ENCODE results near the gene UNKL. TPM values are rescaled to one million over a fixed set of nuclear protein-coding genes. Genes with fewer than 3 reads are reported as not detected.
"Not testable (repeated sequence)": the region's sequence is repeated elsewhere in the genome, so short reads cannot be mapped to it uniquely, and the experiment has no call there.

Gene UNKL
- total RNA-seq, 1 donor from 2014 or later = 31.5 TPM

DNA sequence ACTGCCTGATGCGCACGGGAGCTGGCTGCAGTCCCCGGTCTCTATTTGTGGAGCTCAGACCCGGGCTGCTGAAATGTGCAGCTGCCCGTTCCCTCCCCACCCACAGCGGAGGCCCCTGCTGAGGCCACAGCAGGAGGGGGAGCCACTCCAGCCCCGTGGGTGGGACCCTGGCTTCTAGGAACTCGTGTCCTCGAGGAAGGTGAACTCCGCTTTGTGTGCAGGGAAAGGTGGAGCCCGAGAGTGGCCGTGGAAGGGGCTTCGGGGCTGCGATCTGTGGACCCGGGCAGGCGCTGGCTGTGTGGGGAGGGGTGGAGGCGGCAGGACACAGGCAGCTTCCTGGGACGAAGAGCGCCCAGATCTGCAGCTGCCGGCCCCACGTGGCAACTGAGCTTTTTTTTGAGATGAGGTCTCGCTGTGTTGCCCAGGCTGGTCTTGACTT is 26.9 kb upstream of the UNKL start:
- no peak for TF ChIP-seq CTCF (IDR thresholded peaks at IDR 0.05; ENCODE audit: unreplicated experiment)
- Mint-ChIP-seq H3K36me3 (ENCODE audit: insufficient read depth) (no peaks in the 10 kb centered on the region), H3K4me1 (ENCODE audit: low read depth) (no peaks in the 10 kb centered on the region), H3K9me3 (ENCODE audit: low read depth) (no peaks in the 10 kb centered on the region), H3K4me3 (ENCODE audit: low read depth) (no peak overlapping the region), H3K27ac (no peak overlapping the region), H3K27me3 (no peaks in the 10 kb centered on the region)
- DNase-seq (ENCODE audit: low spot score, unreplicated experiment) = no peak

GRCh38 chr16:1439699-1440074 is 25.2 kb upstream of the UNKL start:
- not testable (repeated sequence) for H3K27ac Mint-ChIP-seq; H3K9me3 Mint-ChIP-seq (ENCODE audit: low read depth); H3K36me3 Mint-ChIP-seq (ENCODE audit: insufficient read depth); H3K27me3 Mint-ChIP-seq; H3K4me1 Mint-ChIP-seq (ENCODE audit: low read depth); H3K4me3 Mint-ChIP-seq (ENCODE audit: low read depth); DNase-seq (ENCODE audit: low spot score, unreplicated experiment)

GRCh38 chr16:1439058-1439698 is 24.7 kb upstream of the UNKL start:
- Mint-ChIP-seq H3K36me3 (ENCODE audit: insufficient read depth) (no peaks in the 10 kb centered on the region), H3K4me3 (ENCODE audit: low read depth) (no peak overlapping the region), H3K4me1 (ENCODE audit: low read depth) (no peaks in the 10 kb centered on the region), H3K27ac (no peak overlapping the region), H3K9me3 (ENCODE audit: low read depth) (no peaks in the 10 kb centered on the region), H3K27me3 (no peaks in the 10 kb centered on the region)
- no peak for TF ChIP-seq CTCF (IDR thresholded peaks at IDR 0.05; ENCODE audit: unreplicated experiment)
- DNase-seq (ENCODE audit: low spot score, unreplicated experiment) = no peak

GRCh38 chr16:1438229-1439057 is 23.9 kb upstream of the UNKL start:
- Mint-ChIP-seq H3K4me1 (ENCODE audit: low read depth) (no peaks in the 10 kb centered on the region), H3K36me3 (ENCODE audit: insufficient read depth) (no peaks in the 10 kb centered on the region), H3K4me3 (ENCODE audit: low read depth) (no peak overlapping the region), H3K27ac (no peak overlapping the region), H3K27me3 (no peaks in the 10 kb centered on the region), H3K9me3 (ENCODE audit: low read depth) (no peaks in the 10 kb centered on the region)
- DNase-seq (ENCODE audit: low spot score, unreplicated experiment) = no peak
- no peak for TF ChIP-seq CTCF (IDR thresholded peaks at IDR 0.05; ENCODE audit: unreplicated experiment)

GRCh38 chr16:1437606-1438005 is 23.1 kb upstream of the UNKL start:
- TF ChIP-seq CTCF (IDR thresholded peaks at IDR 0.05; ENCODE audit: unreplicated experiment) = no peak
- Mint-ChIP-seq H3K27me3 (no peaks in the 10 kb centered on the region), H3K4me1 (ENCODE audit: low read depth) (no peaks in the 10 kb centered on the region), H3K36me3 (ENCODE audit: insufficient read depth) (no peaks in the 10 kb centered on the region), H3K27ac (no peak overlapping the region), H3K4me3 (ENCODE audit: low read depth) (no peak overlapping the region), H3K9me3 (ENCODE audit: low read depth) (no peaks in the 10 kb centered on the region)
- DNase-seq (ENCODE audit: low spot score, unreplicated experiment) = no peak
